ENCODE results near the gene RNF167. TPM values are rescaled to one million over a fixed set of nuclear protein-coding genes. Genes with fewer than 3 reads are reported as not detected.

RNF167 gene
- total RNA-seq, 4 donors from 2014 or later, result 57.8 to 92.1 (median 78.9) TPM

GRCh38 chr17:4973256-4974114 is 33.4 kb downstream of the RNF167 start:
- TF ChIP-seq POLR2A (IDR thresholded peaks at IDR 0.05) (no peak), CTCF (IDR thresholded peaks at IDR 0.05) (no peak)
- Histone ChIP-seq H3K27ac (no peak overlapping the region), H3K4me1 (peaks cover 0 to 18% (median 5%) of the 10 kb centered on the region in 4 donors), H3K4me3 (no peak overlapping the region), H3K27me3 (no peaks in the 10 kb centered on the region), H3K9me3 (no peaks in the 10 kb centered on the region), H3K36me3 (peaks cover 0 to 62% (median 0%) of the 10 kb centered on the region in 3 donors)
- DNase-seq, result no peak

DNA sequence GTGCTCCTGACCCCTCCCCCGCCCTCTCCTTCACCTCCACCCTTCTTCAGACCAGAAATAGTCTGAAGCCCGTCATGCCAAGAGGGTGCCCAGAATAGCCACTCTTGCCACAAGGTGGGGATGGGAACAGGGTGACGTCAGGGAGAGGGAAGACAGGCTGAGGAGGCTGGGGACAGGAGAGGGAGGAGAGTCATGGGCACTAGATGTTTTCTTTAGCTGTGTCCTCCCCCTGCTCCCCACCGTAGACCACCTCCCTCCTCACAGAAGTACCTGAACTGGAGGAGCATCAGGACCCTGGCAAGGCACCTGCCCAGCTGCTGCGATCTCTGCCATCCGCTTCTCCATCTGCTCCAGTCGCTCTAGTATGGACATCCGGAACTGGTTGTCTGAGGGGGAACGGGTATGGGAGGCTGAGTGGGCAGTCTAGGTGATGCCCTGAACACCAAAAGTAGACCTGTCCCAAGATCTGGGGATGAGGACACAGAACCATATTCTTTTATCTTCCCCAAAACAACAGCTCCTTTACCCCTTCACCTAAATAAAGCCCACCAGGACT is 34.1 kb downstream of the RNF167 start:
- H3K9me3 ChIP-seq, result no peaks in the 10 kb centered on the region
- H3K4me1 ChIP-seq, result peaks cover 0 to 11% (median 0%) of the 10 kb centered on the region in 4 donors
- no peak overlapping the region for H3K27ac ChIP-seq
- H3K4me3 ChIP-seq, result no peak overlapping the region
- H3K36me3 ChIP-seq, result peaks cover 0 to 70% (median 0%) of the 10 kb centered on the region in 3 donors
- no peak for DNase-seq
- TF ChIP-seq CTCF (IDR thresholded peaks at IDR 0.05), result no peak
- no peak for TF ChIP-seq POLR2A (IDR thresholded peaks at IDR 0.05)
- H3K27me3 ChIP-seq, result no peaks in the 10 kb centered on the region

- peak overlapping the region in 1 of 4 donors; percentile 36 for H3K27ac ChIP-seq
- H3K9me3 ChIP-seq, result no peaks in the 10 kb centered on the region
- TF ChIP-seq POLR2A (IDR thresholded peaks at IDR 0.05), result no peak
- no peak for TF ChIP-seq CTCF (IDR thresholded peaks at IDR 0.05)
- no peak overlapping the region for H3K4me3 ChIP-seq
- DNase-seq, result no peak
- peaks cover 0 to 10% (median 2%) of the 10 kb centered on the region in 4 donors for H3K4me1 ChIP-seq
- peaks cover 0 to 74% (median 0%) of the 10 kb centered on the region in 3 donors for H3K36me3 ChIP-seq
- no peaks in the 10 kb centered on the region for H3K27me3 ChIP-seq
These were observed 38.7 kb downstream of the RNF167 start for GRCh38 chr17:4978726-4979125.

DNA sequence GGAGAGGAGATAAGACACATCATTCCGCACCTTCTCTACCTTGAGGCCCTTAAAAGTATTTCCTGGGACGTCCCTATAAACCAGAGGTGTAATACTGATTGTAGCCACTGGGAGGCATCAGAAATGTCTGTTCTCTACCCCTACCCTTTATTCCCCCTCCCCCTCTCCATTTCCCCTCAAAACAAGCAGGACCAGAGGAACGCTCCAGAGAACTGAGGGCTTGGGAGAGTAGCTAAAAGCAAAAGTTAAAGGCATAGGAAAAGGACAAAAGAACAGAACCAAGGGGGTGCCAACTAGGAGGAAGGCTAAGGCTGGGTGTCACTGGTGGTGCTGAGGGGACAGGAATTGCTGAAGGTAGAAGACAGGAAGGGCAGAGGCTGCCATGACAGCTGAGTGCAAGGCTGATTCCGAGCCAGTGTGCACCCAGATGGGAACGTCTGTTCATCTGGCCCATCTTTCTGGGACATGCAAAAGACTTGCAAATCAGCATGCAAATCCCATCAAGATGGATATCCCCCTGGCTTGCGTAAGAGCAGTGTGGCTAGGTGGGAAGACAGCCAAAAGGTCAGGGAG is 40.7 kb downstream of the RNF167 start:
- peak in 1 of 3 donors; percentile 35 for DNase-seq
- Histone ChIP-seq H3K9me3 (no peaks in the 10 kb centered on the region), H3K4me1 (peaks cover 0 to 11% (median 2%) of the 10 kb centered on the region in 4 donors), H3K27ac (peak overlapping the region in 1 of 4 donors; percentile 11), H3K36me3 (peaks cover 0 to 76% (median 0%) of the 10 kb centered on the region in 3 donors), H3K27me3 (no peaks in the 10 kb centered on the region), H3K4me3 (no peak overlapping the region)
- TF ChIP-seq CTCF (IDR thresholded peaks at IDR 0.05), result peak; percentile 71 to 89 (median 85)
- no peak for TF ChIP-seq POLR2A (IDR thresholded peaks at IDR 0.05)

DNA sequence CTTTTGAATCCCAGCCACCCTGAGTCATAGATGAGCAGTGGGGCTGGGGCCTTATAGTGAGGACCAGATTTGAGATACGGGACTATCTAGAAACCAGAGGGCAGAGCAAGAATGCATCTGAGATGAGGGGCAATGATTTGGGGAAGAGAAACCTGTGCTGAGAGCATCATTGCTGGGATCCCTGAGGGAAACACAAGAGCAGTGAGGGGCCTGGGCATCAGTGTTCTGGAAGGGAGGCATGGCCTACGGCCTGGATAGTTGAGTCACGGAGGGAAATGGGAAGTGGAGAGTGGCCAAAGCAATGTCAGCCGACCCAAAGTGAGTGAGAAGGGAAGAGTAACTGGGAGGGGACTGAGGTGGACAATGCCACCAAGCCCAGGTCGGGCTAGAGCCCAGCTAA is 42.2 kb downstream of the RNF167 start:
- H3K4me1 ChIP-seq, result peaks cover 0 to 23% (median 9%) of the 10 kb centered on the region in 4 donors
- no peaks in the 10 kb centered on the region for H3K27me3 ChIP-seq
- H3K36me3 ChIP-seq, result peaks cover 0 to 65% (median 0%) of the 10 kb centered on the region in 3 donors
- H3K4me3 ChIP-seq, result no peak overlapping the region
- no peak overlapping the region for H3K27ac ChIP-seq
- no peaks in the 10 kb centered on the region for H3K9me3 ChIP-seq
- TF ChIP-seq CTCF (IDR thresholded peaks at IDR 0.05) (no peak), POLR2A (IDR thresholded peaks at IDR 0.05) (no peak)
- no peak for DNase-seq
